SK-N-SH (cell line): ENCODE data around the gene MYO15B.

Experiments
- CTCF ChIP-seq: fragments of 200-600 bp; sonication (generic); IDR thresholded peaks from 2 replicates; pipeline ENCODE4 v1.6.1; 2017; ENCODE audit warnings: antibody characterized with exemption, mild to moderate bottlenecking, moderate library complexity
- EP300 ChIP-seq, 2 experiments: IDR thresholded peaks; 2 replicates each; pipeline versions ENCODE4 v1.4.0 to v1.6.1; 2012; ENCODE audit warnings: borderline replicate concordance in 1 of 2, low read depth in 1 of 2, low read length in 1 of 2
- POLR2AphosphoS5 ChIP-seq: IDR thresholded peaks from 2 replicates; pipeline ENCODE4 v1.6.1; 2012; ENCODE audit warnings: low read depth, low read length
- REST ChIP-seq: IDR thresholded peaks from 2 replicates; pipeline ENCODE4 v1.6.1; 2012; ENCODE audit warnings: mild to moderate bottlenecking, low read depth, low read length, moderate library complexity

GRCh38 chr17:75632428-75632827 lies 44.8 kb downstream of the MYO15B start:
- TF ChIP-seq POLR2AphosphoS5 = no peak
- TF ChIP-seq CTCF = no peak
- no peak for TF ChIP-seq REST
- no peak for TF ChIP-seq EP300 (IDR thresholded peaks at IDR 0.05; ENCODE audit: borderline replicate concordance in 1 of 2, low read depth in 1 of 2, low read length in 1 of 2)
